EL (cell line): Measurements from ENCODE around the gene PLEK.
"Not testable (repeated sequence)": the region's sequence is repeated elsewhere in the genome, so short reads cannot be mapped to it uniquely, and the experiment has no call there.

Experiments
- DNase-seq: peaks from one replicate; pipeline ENCODE4 v3.0.0-alpha.2; 2016

The PLEK gene

DNA sequence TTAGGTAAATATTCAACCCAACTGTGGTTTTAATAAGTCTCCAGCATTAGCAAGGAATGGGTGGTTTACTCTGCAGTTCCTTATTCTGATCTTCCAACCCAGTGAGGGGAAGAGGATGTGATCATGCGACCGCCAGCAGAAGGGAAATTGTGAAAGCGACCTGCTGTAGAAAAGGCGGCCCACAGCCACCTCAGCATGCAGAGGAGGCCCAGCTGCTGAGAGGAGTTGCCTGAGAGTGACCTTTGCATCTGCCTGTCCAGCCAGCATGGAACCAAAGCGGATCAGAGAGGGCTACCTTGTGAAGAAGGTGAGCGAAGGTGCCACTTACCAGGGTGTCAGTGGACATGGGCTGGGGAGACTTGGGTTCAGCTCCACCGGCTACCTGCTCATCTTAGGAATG is at the start of gene PLEK:
Gene PLEK, plus strand, starts transcription at position 196 of the 400 bp plus-strand sequence. Its CDS starts 70 bp downstream, at position 266.
- DNase-seq = no peak

GRCh38 chr2:68316111-68316510 is 49.0 kb upstream of the PLEK start:
- DNase-seq = no peak

GRCh38 chr2:68317971-68318913 is 46.8 kb upstream of the PLEK start:
- DNase-seq = peak; percentile 31

DNA sequence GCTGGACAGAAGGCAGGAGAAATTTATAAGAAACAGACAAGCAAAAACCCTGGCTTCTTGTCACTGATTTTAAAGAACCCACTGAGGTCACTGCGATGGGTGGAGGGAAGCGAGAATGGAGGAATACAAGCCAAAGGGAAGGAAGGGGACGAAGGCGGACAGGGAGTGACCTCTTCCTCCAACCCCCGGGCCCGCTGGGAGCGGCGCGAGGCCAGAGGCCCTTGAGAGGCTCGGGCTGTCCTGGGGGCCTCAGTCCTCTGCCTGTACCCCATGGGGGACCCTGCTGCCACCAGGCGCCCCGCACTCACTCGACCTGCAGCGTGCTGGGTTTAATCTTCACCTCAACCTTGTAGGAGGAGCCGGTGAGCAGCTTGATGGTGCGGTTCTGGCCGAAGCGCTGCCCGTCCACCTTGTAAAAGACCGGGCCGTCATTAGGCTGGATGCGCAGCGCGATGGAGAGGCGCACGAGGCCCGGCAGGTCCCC is 46.1 kb upstream of the PLEK start:
- peak; percentile 31 for DNase-seq

DNA sequence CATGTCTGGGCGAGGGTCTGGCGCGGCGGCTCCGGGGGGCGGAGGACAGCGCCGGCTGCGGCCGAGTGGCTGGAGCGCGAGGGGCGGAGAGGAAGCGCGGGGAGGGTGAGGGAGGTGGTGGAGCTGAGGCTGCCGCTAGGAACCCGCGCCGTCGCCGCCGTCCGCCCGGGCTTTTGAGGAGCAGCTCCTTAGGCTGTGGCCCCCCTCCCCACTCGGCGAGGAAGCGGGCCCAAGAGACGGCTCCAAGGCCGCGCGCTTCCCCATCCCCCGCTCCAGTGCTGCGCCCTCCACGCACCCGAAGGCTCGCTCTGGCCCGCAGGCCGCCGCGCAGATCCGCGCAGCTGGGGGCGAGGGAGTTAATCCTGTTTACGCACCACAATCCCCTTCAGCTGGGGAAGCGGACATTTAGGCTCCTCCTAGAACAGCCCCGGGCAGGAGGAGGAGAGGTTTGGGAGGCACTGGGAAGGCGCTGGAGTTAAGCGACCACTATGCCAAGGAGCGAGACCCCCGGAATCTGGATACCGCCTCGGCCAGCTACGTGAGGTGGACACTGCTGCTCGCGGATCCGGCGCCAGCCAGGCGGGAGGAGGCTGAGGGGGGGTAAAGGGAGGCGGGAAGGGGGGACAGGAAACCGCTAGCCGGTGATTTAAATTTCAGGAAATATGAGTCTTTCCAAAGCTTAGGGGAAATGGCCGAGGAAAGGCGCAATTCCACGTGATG is 45.5 kb upstream of the PLEK start, which contains the start of gene CNRIP1:
Gene CNRIP1, minus strand, starts transcription at position 552 of the 720 bp plus-strand sequence. Its CDS starts 549 bp downstream, at position 3.
- DNase-seq = peak; percentile 86

DNA sequence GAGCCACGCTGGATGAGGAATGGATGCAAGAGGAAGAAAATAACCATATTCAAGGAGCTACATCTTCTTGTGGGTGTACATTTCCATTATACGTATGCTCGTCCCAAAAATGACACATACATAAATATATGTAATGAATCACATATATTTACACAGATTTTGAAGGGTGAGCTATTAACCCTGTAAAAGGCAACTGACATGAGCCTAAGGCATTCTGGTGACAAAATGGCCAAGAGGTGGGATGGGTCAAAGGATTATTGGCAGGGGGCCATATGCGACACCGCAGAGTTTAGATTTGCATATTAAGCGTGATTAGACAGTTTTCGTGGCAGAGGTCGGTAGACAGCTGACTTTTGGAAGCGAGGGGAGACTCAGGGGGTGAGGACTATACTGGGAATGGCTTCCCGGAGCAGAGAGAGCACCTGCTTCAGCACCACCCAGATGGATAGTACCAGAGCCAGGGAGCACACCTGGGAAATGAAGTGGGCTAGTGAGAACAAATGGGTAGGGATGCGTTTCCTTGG is 44.9 kb upstream of the PLEK start:
- no peak for DNase-seq

DNA sequence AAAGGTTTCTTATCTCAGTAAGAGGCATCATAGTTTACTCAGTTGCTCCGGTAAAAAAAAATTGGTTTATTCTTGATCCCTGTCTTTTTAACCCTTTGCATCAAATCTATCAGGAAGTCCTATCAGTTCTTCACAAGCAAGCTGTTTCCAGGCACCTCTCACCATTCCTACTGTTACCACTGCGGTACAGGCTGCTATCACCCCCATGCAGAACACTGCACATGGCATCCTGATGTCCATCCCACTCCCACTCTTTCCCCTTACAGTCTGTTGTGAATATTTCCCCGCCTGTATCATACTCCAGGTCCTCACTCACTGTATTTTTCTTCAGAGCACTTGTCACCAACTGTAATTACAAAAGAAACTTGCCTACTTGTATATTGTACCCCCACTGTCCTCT is 40.0 kb upstream of the PLEK start:
- no peak for DNase-seq

DNA sequence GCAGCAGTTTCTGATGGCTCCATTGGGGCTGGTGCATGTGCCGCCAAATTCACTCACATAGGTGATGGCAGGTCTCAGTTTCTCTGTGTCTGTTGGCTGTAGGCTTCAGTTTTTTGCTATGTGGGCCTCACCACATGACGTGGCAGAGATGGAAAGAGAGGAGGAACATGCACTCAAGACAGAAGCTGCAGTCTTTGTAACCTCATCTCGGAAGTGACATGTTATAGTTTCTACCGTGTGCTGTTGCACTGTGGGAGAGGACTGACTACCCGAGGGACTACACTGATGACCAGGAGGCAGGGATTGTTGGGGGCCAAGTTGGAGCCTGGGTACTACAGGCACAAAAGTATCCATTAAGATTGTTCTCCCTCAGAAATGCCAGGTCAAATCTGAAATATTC is 36.2 kb upstream of the PLEK start:
- no peak for DNase-seq

GRCh38 chr2:68330691-68331090 is 34.4 kb upstream of the PLEK start:
- DNase-seq = peak; percentile 44

GRCh38 chr2:68333009-68333408 is 32.1 kb upstream of the PLEK start:
- no peak for DNase-seq

DNA sequence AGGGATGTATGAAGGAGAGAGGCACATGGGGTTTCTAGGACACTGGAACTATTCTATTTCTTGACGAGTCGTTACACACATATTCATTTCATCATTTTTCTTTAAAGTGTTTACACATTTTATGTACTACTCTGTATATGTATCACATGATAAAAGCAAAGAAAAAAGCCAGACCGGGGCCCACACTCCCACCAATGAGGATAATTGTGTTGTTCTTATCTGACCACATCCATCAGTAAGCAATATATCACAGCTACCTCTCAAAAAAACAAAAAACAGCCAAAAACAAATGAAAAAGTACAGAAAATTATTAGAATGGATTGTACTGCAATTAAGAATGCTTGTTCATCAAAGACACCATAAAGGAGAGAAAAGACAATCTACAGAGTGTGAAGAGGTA is 31.2 kb upstream of the PLEK start:
- DNase-seq = no peak

DNA sequence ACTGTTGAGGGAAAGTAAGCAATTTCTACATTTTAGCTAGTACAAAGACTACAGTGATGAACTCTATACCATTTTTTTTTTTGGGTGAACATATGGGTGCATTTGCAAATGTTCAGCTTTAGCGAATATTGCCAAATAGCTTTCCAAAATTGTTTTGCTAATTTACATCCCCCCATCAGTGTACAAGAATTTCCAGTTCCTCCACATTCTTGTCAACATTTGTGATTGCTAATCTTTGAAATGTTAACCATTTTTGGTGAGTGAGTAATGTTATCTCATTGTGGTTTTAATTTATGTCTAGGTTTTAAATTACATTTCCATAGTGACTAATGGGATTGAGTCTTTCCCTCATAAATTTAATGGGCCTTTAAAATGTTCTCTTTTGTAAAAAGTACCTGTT is 28.9 kb upstream of the PLEK start:
- peak; percentile 83 for DNase-seq

DNA sequence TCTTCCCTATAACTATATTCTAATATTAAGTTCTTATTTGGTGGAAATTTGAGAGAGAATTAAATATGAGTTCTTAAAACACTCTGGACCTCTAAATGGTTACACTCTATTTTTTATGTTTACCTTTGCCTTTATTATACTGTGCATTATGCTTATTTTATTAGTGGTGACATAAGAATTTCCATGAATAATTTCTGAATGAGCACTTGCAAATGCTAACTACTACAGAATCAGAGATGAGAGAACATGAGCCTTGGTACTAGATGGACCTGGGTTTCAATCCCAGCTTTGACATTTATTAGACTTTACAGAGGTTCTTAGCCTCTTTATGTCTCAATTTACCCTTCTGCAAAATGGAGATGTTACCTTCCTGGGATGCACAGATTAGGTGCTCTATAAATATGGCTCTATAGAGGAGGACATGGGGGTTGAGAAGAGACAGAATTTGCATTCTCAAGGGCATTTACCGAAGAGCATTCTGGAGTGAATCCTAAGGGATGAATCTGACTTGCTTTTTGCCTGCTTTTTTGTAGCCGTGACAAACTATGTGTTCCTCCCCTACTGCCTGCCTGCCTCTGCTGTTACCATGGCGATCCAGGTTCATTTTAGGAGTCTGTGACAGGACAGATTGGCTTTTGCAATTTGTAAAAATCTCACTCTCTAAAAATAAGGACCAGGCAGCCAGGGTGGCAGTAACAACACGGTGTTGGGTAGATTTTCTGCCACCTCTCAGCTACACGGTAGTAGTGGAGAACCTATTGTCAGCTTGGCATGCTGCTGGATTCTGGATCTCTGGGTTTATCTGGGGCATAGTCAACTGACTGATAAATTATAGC is 24.6 kb upstream of the PLEK start:
- no peak for DNase-seq

DNA sequence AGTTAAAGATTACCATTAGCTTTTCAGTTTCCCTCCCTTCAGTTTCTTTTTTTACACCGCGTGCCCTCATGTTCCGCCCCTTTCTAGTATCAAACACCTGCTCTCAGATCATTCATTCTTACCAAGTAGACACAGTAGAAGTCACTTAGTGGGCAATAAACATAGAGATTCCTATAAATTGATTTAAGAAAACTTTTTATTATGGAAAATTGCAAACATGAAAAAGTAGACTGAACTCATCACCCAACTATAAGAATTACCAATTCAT is 24.1 kb upstream of the PLEK start:
- DNase-seq = no peak

DNA sequence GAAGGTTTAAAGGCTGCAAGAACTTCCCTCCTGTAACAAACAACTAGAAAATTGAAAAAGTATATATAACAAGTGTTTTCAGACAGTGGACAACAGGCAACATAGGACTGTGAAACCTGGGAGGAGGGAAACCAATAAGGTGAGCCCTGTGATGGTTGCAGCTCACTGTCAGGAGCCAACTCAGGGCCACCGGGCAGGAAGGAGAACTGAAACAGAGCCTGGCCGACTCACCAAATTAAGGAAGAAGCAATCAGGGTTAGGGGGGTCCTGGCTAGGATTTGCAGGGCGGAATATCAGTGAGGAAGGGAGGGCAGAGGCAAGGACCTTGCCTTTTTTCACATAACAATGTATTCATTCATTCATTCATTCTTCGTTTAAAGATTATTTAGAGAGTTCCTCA is 23.5 kb upstream of the PLEK start:
- no peak for DNase-seq

- DNase-seq = no peak
Observed at GRCh38 chr2:68342470-68342869, 22.6 kb upstream of the PLEK start.

DNA sequence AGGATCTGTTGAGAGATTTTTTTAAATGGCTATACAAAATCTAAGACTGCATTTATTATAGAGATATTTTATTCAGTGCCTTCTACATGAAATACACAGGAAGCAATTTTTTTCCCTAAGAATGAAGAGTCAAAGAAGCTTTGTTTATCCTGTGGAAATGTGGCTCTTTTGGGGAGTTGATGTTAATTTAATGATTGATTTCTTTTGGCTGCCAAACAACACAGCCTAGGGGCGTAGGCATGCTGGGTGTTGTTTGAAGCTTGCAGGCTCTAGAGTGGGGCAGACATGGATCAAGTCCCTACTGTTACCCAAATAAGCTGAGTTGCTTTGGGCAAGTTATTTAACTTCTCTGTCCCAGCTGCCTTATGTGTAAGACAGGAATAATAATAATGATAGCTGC is 21.1 kb upstream of the PLEK start:
- peak; percentile 17 for DNase-seq

DNA sequence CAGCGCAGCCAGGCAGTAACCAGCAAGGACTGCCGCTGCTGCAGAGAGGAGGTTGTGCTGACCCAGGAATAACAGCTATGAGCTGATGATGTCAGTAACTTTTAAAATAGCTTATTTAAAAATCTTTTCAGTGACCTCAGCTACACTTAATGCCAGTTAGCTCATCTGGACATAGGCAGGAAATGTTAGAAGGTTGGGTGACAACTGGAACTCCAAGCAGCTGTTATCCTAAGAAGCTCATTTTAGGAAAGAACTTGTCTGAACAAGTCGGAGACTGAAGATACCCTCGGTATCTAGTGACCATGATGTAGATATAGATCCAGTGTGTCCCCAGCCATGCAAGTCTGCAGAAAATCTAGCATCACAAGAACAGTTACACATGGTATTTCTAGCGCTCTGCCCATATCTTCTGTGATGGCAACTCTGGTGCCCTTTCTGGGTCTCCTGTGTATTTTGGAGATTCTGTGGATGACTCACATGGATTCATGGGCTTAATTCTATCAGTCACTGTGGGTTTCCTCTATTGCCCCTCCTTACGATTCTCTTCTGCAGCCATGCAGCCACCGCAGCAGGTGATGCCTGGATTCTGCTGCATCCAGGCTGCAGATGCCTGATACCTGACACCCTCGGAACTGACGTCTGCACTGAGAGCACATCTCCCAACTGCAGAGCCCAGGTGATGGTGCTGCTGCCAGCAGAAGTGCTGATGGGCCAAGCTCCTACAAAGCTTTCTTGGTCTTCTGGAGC is 19.8 kb upstream of the PLEK start:
- DNase-seq = no peak

GRCh38 chr2:68349091-68349490 is 16.0 kb upstream of the PLEK start:
- not testable (repeated sequence) for DNase-seq

- no peak for DNase-seq
Observed at GRCh38 chr2:68351997-68352396, 13.1 kb upstream of the PLEK start.

- no peak for DNase-seq
Observed at GRCh38 chr2:68352651-68353391, 12.3 kb upstream of the PLEK start.
